ENCODE measurements around the gene SHISAL1. TPM values are rescaled to one million over a fixed set of nuclear protein-coding genes. Genes with fewer than 3 reads are reported as not detected.

The SHISAL1 gene
- total and polyA plus RNA-seq, 2 donors (not counting 1 experiment from before 2014, with no cell fraction given): not detected

- no peak overlapping the region for H3K4me3 Mint-ChIP-seq
- Histone ChIP-seq H3K27me3 (replicated peaks in 1 of 4; ENCODE audit: control extremely low read depth in 1 of 4, control insufficient read depth in 3 of 4, insufficient read depth in 4 of 4, low read length in 3 of 4) (peaks cover 0 to 21% (median 2%) of the 10 kb centered on the region in 4 experiments), H3K79me2 (ENCODE audit: control insufficient read depth, insufficient read depth, low read length) (no peaks in the 10 kb centered on the region), H3K4me3 (ENCODE audit: control extremely low read depth in 1 of 5, extremely low read depth in 1 of 5, insufficient read depth in 1 of 5, low read depth in 2 of 5, low read length in 4 of 5) (no peak overlapping the region), H2AFZ (ENCODE audit: insufficient read depth, low read depth, low read length, poor library complexity, severe bottlenecking) (no peak overlapping the region), H3K36me3 (replicated peaks in 1 of 2; ENCODE audit: control extremely low read depth in 1 of 2, control insufficient read depth in 1 of 2, extremely low read depth in 1 of 2, insufficient read depth in 2 of 2, low read length in 1 of 2) (no peaks in the 10 kb centered on the region), H3K4me2 (replicated peaks; ENCODE audit: low read depth, low read length, poor library complexity, severe bottlenecking) (no peak overlapping the region), H3K27ac (ENCODE audit: low read length in 2 of 2) (no peak overlapping the region), H3K4me1 (ENCODE audit: control insufficient read depth in 2 of 2, insufficient read depth in 2 of 2, low read length in 2 of 2) (peaks cover 7% of the 10 kb centered on the region in 2 donors), H3K9me3 (ENCODE audit: control extremely low read depth in 1 of 3, control insufficient read depth in 2 of 3, insufficient read depth in 1 of 3, low read length in 2 of 3) (no peaks in the 10 kb centered on the region), H4K20me1 (ENCODE audit: control insufficient read depth, insufficient read depth, low read length, poor library complexity, severe bottlenecking) (no peaks in the 10 kb centered on the region), H3K9ac (ENCODE audit: low read length) (no peak overlapping the region)
- 94% methylated on average over 19 of the region's 22 CpGs for WGBS (ENCODE audit: insufficient coverage)
- CTCF ChIA-PET: no interaction called here
- no peak overlapping the region for H3K27ac Mint-ChIP-seq
- no peaks in the 10 kb centered on the region for H3K9me3 Mint-ChIP-seq (ENCODE audit: insufficient read depth)
- H3K27me3 Mint-ChIP-seq: peaks cover 39% of the 10 kb centered on the region
- DNase-seq: no peak
- intact Hi-C loops (cut with micrococcal nuclease): no loop called here
- peaks cover 17% of the 10 kb centered on the region for H3K4me1 Mint-ChIP-seq
- POLR2A ChIA-PET: no interaction called here
- ATAC-seq (ENCODE audit: low read depth): no peak
- TF ChIP-seq EZH2 (IDR thresholded peaks at IDR 0.05; ENCODE audit: borderline replicate concordance, insufficient read depth, low read depth, low read length, poor library complexity, severe bottlenecking) (no peak), CTCF (IDR thresholded peaks at IDR 0.05) (no peak)
Measured at GRCh38 chr22:44274918-44275630, 37.7 kb downstream of the SHISAL1 start.

GRCh38 chr22:44273175-44273574 is 39.6 kb downstream of the SHISAL1 start:
- no CpG with 5 or more reads among the region's 5 CpGs for WGBS (ENCODE audit: insufficient coverage)
- Mint-ChIP-seq H3K4me3 (no peak overlapping the region), H3K9me3 (ENCODE audit: insufficient read depth) (no peaks in the 10 kb centered on the region), H3K27me3 (peaks cover 31% of the 10 kb centered on the region), H3K4me1 (peaks cover 15% of the 10 kb centered on the region), H3K27ac (no peak overlapping the region)
- Histone ChIP-seq H3K79me2 (ENCODE audit: control insufficient read depth, insufficient read depth, low read length) (no peaks in the 10 kb centered on the region), H3K9ac (ENCODE audit: low read length) (no peak overlapping the region), H4K20me1 (ENCODE audit: control insufficient read depth, insufficient read depth, low read length, poor library complexity, severe bottlenecking) (no peaks in the 10 kb centered on the region), H3K9me3 (ENCODE audit: control extremely low read depth in 1 of 3, control insufficient read depth in 2 of 3, insufficient read depth in 1 of 3, low read length in 2 of 3) (no peaks in the 10 kb centered on the region), H3K36me3 (replicated peaks in 1 of 2; ENCODE audit: control extremely low read depth in 1 of 2, control insufficient read depth in 1 of 2, extremely low read depth in 1 of 2, insufficient read depth in 2 of 2, low read length in 1 of 2) (no peaks in the 10 kb centered on the region), H3K4me3 (ENCODE audit: control extremely low read depth in 1 of 5, extremely low read depth in 1 of 5, insufficient read depth in 1 of 5, low read depth in 2 of 5, low read length in 4 of 5) (no peak overlapping the region), H3K27ac (ENCODE audit: low read length in 2 of 2) (no peak overlapping the region), H3K4me1 (ENCODE audit: control insufficient read depth in 2 of 2, insufficient read depth in 2 of 2, low read length in 2 of 2) (peaks cover 7% of the 10 kb centered on the region in 2 donors), H3K27me3 (replicated peaks in 1 of 4; ENCODE audit: control extremely low read depth in 1 of 4, control insufficient read depth in 3 of 4, insufficient read depth in 4 of 4, low read length in 3 of 4) (peaks cover 0 to 17% (median 0%) of the 10 kb centered on the region in 4 experiments), H3K4me2 (replicated peaks; ENCODE audit: low read depth, low read length, poor library complexity, severe bottlenecking) (no peak overlapping the region), H2AFZ (ENCODE audit: insufficient read depth, low read depth, low read length, poor library complexity, severe bottlenecking) (no peak overlapping the region)
- CTCF ChIA-PET: interaction anchor here (1.1 kb wide), 1 partner anchor 353 kb away, joined by 3 read pairs; no protein-coding TSS in a partner anchor
- intact Hi-C loops (cut with micrococcal nuclease): no loop called here
- ATAC-seq (ENCODE audit: low read depth) (peak; percentile 43), DNase-seq (peak; percentile 20)
- POLR2A ChIA-PET: no interaction called here
- TF ChIP-seq EZH2 (IDR thresholded peaks at IDR 0.05; ENCODE audit: borderline replicate concordance, insufficient read depth, low read depth, low read length, poor library complexity, severe bottlenecking) (no peak), CTCF (IDR thresholded peaks at IDR 0.05) (no peak)
